HCT116 (cell line): ENCODE data around the gene STK32B. TPM values are rescaled to one million over a fixed set of nuclear protein-coding genes. Genes with fewer than 3 reads are reported as not detected.

ENCODE experiments used
- ATAC-seq: fragments of 200-7000 bp; cut with Tn5 transposase; 2 replicates; pipeline ENCODE4 v1.9.1; 2020; ENCODE audit warnings: mild to moderate bottlenecking, moderate library complexity
- BruUV-seq: library from RNA; stranded (reverse); fragments of 400-500 nt; replicated peaks from 2 replicates; lab custom pipeline; 2021; lab: Mats Ljungman, UMichigan
- CTCF ChIA-PET: fragments of 300-600 bp; sonication (Branson Sonifier 250); formaldehyde crosslinking; loops from one replicate; lab custom pipeline; 2021; ENCODE audit warnings: antibody characterized with exemption; lab: Charles Lee
- POLR2A ChIA-PET: fragments of 300-600, 350-600 bp; sonication (Branson Sonifier 250); formaldehyde crosslinking; loops from one replicate; lab custom pipeline; 2021; ENCODE audit warnings: antibody characterized with exemption; lab: Charles Lee
- RAD21 ChIA-PET, 2 experiments: fragments of 300-600 bp; sonication (Branson Sonifier 250); formaldehyde crosslinking; loops; one replicate each; lab custom pipeline; 2023; ENCODE audit warnings: low total read pairs in 2 of 2; ENCODE audit not compliant: uncharacterized antibody in 2 of 2, unreplicated experiment in 2 of 2, low non-redundant PET in 1 of 2; lab: Charles Lee
- DNase-seq: peaks from one replicate; pipeline ENCODE4 v3.0.0-alpha.2; 2010; ENCODE audit warnings: low read depth, low spot score
- H2AFZ ChIP-seq: fragments of 200-600 bp; shearing (Covaris generic), sonication (generic); 2 replicates; pipeline ENCODE4 v1.6.1; 2017; ENCODE audit warnings: low read depth, mixed run types, mixed read lengths, antibody characterized with exemption, low read length; ENCODE audit not compliant: poor library complexity, severe bottlenecking
- H3K27ac ChIP-seq: 2 replicates; pipeline ENCODE4 v1.5.1; 2012; ENCODE audit warnings: low read depth, low read length
- H3K27me3 ChIP-seq: fragments of 200-600 bp; sonication (generic); 2 replicates; pipeline ENCODE4 v1.6.1; 2016; ENCODE audit warnings: mixed run types, low read length, mixed read lengths; ENCODE audit not compliant: insufficient read depth
- H3K36me3 ChIP-seq, 2 experiments: fragments of 200-500 bp in 1 of 2; fragments of 200-600 bp in 1 of 2; sonication (Bioruptor generic) in 1 of 2; sonication (generic) in 1 of 2; 2 replicates each; pipeline versions ENCODE4 v1.5.1 to v1.6.1; 2014 to 2016; ENCODE audit warnings: low read length in 2 of 2, inconsistent platforms in 1 of 2, mixed read lengths in 1 of 2, mixed run types in 1 of 2; ENCODE audit not compliant: insufficient read depth in 2 of 2, control insufficient read depth in 1 of 2
- H3K4me1 ChIP-seq, 2 experiments: fragments of 200-600 bp in 1 of 2; sonication (generic) in 1 of 2; 2 replicates each; pipeline versions ENCODE4 v1.5.1 to v1.6.1; 2012 to 2017; ENCODE audit warnings: low read length in 2 of 2, inconsistent platforms in 1 of 2, mild to moderate bottlenecking in 1 of 2, mixed read lengths in 1 of 2, mixed run types in 1 of 2, moderate library complexity in 1 of 2; ENCODE audit not compliant: insufficient read depth in 2 of 2, control insufficient read depth in 1 of 2
- H3K4me2 ChIP-seq: fragments of 200-600 bp; sonication (generic); 2 replicates; pipeline ENCODE4 v1.6.1; 2017; ENCODE audit warnings: mixed run types, low read length, mixed read lengths
- H3K4me3 ChIP-seq, 2 experiments: fragments of 200-600 bp in 1 of 2; sonication (generic) in 1 of 2; replicated peaks in 1 of 2; 2 replicates each; pipeline ENCODE4 v1.5.1; 2011 to 2016; ENCODE audit warnings: low read length in 2 of 2, control low read depth in 1 of 2, low read depth in 1 of 2, mild to moderate bottlenecking in 1 of 2, mixed read lengths in 1 of 2, mixed run types in 1 of 2
- H3K79me2 ChIP-seq: fragments of 200-600 bp; sonication (generic); 2 replicates; pipeline ENCODE4 v1.6.1; 2017; ENCODE audit warnings: mild to moderate bottlenecking, mixed run types, low read length, moderate library complexity, mixed read lengths; ENCODE audit not compliant: insufficient read depth
- H3K9ac ChIP-seq: fragments of 200-600 bp; sonication (generic); 2 replicates; pipeline ENCODE4 v1.6.1; 2016; ENCODE audit warnings: low read length, mixed read lengths
- H3K9me2 ChIP-seq: fragments of 200-600 bp; sonication (generic), shearing (Covaris generic); 2 replicates; pipeline ENCODE4 v1.6.1; 2017; ENCODE audit warnings: mixed run types, mild to moderate bottlenecking, moderate library complexity; ENCODE audit not compliant: insufficient read depth
- H3K9me3 ChIP-seq, 2 experiments: fragments of 200-500 bp in 1 of 2; fragments of 200-600 bp in 1 of 2; sonication (Bioruptor generic) in 1 of 2; sonication (generic) in 1 of 2; 2 replicates each; pipeline ENCODE4 v1.6.1; 2014 to 2017; ENCODE audit warnings: low read length in 2 of 2, mixed read lengths in 2 of 2, inconsistent platforms in 1 of 2, low read depth in 1 of 2, mild to moderate bottlenecking in 1 of 2, mixed run types in 1 of 2, moderate library complexity in 1 of 2; ENCODE audit not compliant: control insufficient read depth in 1 of 2, insufficient read depth in 1 of 2
- H4K20me1 ChIP-seq: fragments of 200-600 bp; sonication (generic), shearing (Covaris generic); 2 replicates; pipeline ENCODE4 v1.6.1; 2017; ENCODE audit warnings: mixed run types, mild to moderate bottlenecking, moderate library complexity; ENCODE audit not compliant: insufficient read depth
- CEBPB ChIP-seq: IDR thresholded peaks from 2 replicates; pipeline ENCODE4 v1.6.1; 2012; ENCODE audit warnings: low read depth
- EGR1 ChIP-seq: IDR thresholded peaks from 2 replicates; pipeline ENCODE4 v1.6.1; 2012; ENCODE audit warnings: low read depth
- EZH2phosphoT487 ChIP-seq: fragments of 200-600 bp; IDR thresholded peaks from 2 replicates; pipeline ENCODE4 v1.6.1; 2018; ENCODE audit warnings: antibody characterized with exemption, borderline replicate concordance
- JUND ChIP-seq: IDR thresholded peaks from 2 replicates; pipeline ENCODE4 v1.6.1; 2012
- POLR2A ChIP-seq: IDR thresholded peaks from 2 replicates; pipeline ENCODE4 v1.7.0; 2011; ENCODE audit warnings: borderline replicate concordance; ENCODE audit not compliant: insufficient read depth, insufficient read length; ENCODE audit errors: extremely low read depth
- SP1 ChIP-seq: IDR thresholded peaks from 2 replicates; pipeline ENCODE4 v1.6.1; 2012; ENCODE audit warnings: low read depth
- SRF ChIP-seq: IDR thresholded peaks from 2 replicates; pipeline ENCODE4 v1.6.1; 2012; ENCODE audit warnings: low read depth
- TCF7L2 ChIP-seq: IDR thresholded peaks from 2 replicates; pipeline ENCODE4 v1.7.0; 2011; ENCODE audit warnings: borderline replicate concordance, inconsistent platforms; ENCODE audit not compliant: insufficient read depth, insufficient read length; ENCODE audit errors: extremely low read depth
- YY1 ChIP-seq: IDR thresholded peaks from 2 replicates; pipeline ENCODE4 v1.6.1; 2011; ENCODE audit warnings: low read length, low read depth, moderate library complexity, mild to moderate bottlenecking; ENCODE audit not compliant: insufficient replicate concordance; ENCODE audit errors: extremely low read depth
- intact Hi-C: fragments of 100-400 bp; cut with micrococcal nuclease; formaldehyde crosslinking; loops from 2 replicates; pipeline ENCODE4 v1.10.0; 2022
- total RNA-seq: library from RNA; stranded (reverse); gene quantifications from one replicate; pipeline ENCODE4 v1.2.1, GENCODE V29; 2021; ENCODE audit not compliant: unreplicated experiment
- TF ChIP-seq, protein P1 (sequence below), 3 experiments: fragments of 200-600 bp in 1 of 3; sonication (generic) in 1 of 3; IDR thresholded peaks in 2 of 3; conservative IDR thresholded peaks in 1 of 3; 2 replicates each; pipeline ENCODE4 v1.5.1; 2012 to 2017; ENCODE audit warnings: low read depth in 2 of 3, low read length in 2 of 3, antibody characterized with exemption in 1 of 3, borderline replicate concordance in 1 of 3, control low read depth in 1 of 3, mild to moderate bottlenecking in 1 of 3, mixed read lengths in 1 of 3, mixed run types in 1 of 3, moderate library complexity in 1 of 3; ENCODE audit not compliant: insufficient read depth in 1 of 3
- TF ChIP-seq, protein P2 (sequence below): IDR thresholded peaks from 2 replicates; pipeline ENCODE4 v1.6.1; 2012; ENCODE audit warnings: low read depth
- TF ChIP-seq, protein P3 (sequence below): IDR thresholded peaks from 2 replicates; pipeline ENCODE4 v1.6.1; 2011; ENCODE audit warnings: mild to moderate bottlenecking, low read length, moderate library complexity; ENCODE audit not compliant: insufficient replicate concordance; ENCODE audit errors: extremely low read depth

Gene STK32B
- total RNA-seq, 1 experiment from 2014 or later = not detected

DNA sequence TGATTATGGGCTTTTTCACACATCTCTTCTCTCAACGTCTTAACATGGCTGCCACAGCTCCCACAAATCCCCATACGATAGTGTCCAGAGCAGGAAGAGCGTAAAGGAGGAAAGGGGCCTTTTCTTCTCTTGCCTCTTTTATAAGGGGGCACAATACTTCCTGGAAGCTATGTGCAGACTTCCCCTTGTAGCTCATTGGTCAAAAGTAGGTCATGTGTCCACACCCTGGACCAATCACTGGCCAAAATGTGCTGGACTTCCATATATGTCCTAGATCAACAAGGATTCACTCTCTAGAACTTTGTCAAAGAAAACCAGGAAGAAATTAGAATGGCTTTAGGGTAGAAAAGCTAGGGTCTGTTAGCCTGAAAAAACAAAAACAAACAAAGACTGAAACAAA lies 26.7 kb downstream of the STK32B start:
- POLR2A ChIA-PET = no interaction called here
- Histone ChIP-seq H4K20me1 (no peaks in the 10 kb centered on the region), H3K79me2 (no peaks in the 10 kb centered on the region), H3K4me3 (no peak overlapping the region), H3K36me3 (no peaks in the 10 kb centered on the region), H3K4me2 (no peak overlapping the region), H2AFZ (no peak overlapping the region), H3K9me3 (no peaks in the 10 kb centered on the region), H3K27me3 (no peaks in the 10 kb centered on the region), H3K9me2 (no peaks in the 10 kb centered on the region), H3K27ac (no peak overlapping the region), H3K9ac (no peak overlapping the region), H3K4me1 (no peaks in the 10 kb centered on the region)
- RAD21 ChIA-PET = no interaction called here
- CTCF ChIA-PET = no interaction called here
- BruUV-seq = no TSS peak
- ATAC-seq (0 out of 2 replicates have a peak, but pooled peaks have one; percentile 42), DNase-seq (no peak)
- TF ChIP-seq, protein P1, sequence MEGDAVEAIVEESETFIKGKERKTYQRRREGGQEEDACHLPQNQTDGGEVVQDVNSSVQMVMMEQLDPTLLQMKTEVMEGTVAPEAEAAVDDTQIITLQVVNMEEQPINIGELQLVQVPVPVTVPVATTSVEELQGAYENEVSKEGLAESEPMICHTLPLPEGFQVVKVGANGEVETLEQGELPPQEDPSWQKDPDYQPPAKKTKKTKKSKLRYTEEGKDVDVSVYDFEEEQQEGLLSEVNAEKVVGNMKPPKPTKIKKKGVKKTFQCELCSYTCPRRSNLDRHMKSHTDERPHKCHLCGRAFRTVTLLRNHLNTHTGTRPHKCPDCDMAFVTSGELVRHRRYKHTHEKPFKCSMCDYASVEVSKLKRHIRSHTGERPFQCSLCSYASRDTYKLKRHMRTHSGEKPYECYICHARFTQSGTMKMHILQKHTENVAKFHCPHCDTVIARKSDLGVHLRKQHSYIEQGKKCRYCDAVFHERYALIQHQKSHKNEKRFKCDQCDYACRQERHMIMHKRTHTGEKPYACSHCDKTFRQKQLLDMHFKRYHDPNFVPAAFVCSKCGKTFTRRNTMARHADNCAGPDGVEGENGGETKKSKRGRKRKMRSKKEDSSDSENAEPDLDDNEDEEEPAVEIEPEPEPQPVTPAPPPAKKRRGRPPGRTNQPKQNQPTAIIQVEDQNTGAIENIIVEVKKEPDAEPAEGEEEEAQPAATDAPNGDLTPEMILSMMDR (IDR thresholded peaks at IDR 0.05 in 2 of 3, conservative IDR thresholded peaks at IDR 0.05 in 1 of 3; ENCODE audit: borderline replicate concordance in 1 of 3, insufficient read depth in 1 of 3, low read depth in 2 of 3, low read length in 2 of 3) = no peak
- no peak for TF ChIP-seq EZH2phosphoT487
- no peak for TF ChIP-seq SRF
- TF ChIP-seq, protein P2, sequence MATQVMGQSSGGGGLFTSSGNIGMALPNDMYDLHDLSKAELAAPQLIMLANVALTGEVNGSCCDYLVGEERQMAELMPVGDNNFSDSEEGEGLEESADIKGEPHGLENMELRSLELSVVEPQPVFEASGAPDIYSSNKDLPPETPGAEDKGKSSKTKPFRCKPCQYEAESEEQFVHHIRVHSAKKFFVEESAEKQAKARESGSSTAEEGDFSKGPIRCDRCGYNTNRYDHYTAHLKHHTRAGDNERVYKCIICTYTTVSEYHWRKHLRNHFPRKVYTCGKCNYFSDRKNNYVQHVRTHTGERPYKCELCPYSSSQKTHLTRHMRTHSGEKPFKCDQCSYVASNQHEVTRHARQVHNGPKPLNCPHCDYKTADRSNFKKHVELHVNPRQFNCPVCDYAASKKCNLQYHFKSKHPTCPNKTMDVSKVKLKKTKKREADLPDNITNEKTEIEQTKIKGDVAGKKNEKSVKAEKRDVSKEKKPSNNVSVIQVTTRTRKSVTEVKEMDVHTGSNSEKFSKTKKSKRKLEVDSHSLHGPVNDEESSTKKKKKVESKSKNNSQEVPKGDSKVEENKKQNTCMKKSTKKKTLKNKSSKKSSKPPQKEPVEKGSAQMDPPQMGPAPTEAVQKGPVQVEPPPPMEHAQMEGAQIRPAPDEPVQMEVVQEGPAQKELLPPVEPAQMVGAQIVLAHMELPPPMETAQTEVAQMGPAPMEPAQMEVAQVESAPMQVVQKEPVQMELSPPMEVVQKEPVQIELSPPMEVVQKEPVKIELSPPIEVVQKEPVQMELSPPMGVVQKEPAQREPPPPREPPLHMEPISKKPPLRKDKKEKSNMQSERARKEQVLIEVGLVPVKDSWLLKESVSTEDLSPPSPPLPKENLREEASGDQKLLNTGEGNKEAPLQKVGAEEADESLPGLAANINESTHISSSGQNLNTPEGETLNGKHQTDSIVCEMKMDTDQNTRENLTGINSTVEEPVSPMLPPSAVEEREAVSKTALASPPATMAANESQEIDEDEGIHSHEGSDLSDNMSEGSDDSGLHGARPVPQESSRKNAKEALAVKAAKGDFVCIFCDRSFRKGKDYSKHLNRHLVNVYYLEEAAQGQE = no peak
- no peak for TF ChIP-seq TCF7L2
- TF ChIP-seq JUND = no peak
- TF ChIP-seq CEBPB = no peak
- TF ChIP-seq POLR2A = no peak
- TF ChIP-seq SP1 = no peak
- TF ChIP-seq EGR1 = no peak
- no peak for TF ChIP-seq YY1
- TF ChIP-seq, protein P3, sequence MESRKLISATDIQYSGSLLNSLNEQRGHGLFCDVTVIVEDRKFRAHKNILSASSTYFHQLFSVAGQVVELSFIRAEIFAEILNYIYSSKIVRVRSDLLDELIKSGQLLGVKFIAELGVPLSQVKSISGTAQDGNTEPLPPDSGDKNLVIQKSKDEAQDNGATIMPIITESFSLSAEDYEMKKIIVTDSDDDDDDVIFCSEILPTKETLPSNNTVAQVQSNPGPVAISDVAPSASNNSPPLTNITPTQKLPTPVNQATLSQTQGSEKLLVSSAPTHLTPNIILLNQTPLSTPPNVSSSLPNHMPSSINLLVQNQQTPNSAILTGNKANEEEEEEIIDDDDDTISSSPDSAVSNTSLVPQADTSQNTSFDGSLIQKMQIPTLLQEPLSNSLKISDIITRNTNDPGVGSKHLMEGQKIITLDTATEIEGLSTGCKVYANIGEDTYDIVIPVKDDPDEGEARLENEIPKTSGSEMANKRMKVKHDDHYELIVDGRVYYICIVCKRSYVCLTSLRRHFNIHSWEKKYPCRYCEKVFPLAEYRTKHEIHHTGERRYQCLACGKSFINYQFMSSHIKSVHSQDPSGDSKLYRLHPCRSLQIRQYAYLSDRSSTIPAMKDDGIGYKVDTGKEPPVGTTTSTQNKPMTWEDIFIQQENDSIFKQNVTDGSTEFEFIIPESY = no peak
- intact Hi-C loops = no loop called here
